ENCODE data around the gene BATF. TPM values are rescaled to one million over a fixed set of nuclear protein-coding genes. Genes with fewer than 3 reads are reported as not detected.

Gene BATF
- total RNA-seq, 1 donor from 2014 or later = 154 TPM

GRCh38 chr14:75559451-75560222, 37.4 kb downstream of the BATF start:
- Mint-ChIP-seq H3K27me3 (ENCODE audit: low read depth) (no peaks in the 10 kb centered on the region), H3K9me3 (no peaks in the 10 kb centered on the region), H3K4me3 (ENCODE audit: low read depth) (peak overlapping the region; percentile 17), H3K27ac (peak overlapping the region; percentile 99), H3K4me1 (ENCODE audit: low read depth) (peaks cover 60% of the 10 kb centered on the region), H3K36me3 (ENCODE audit: low read depth) (peaks cover 20% of the 10 kb centered on the region)
- DNase-seq (ENCODE audit: low spot score) = peak; percentile 28
- intact Hi-C loops (cut with micrococcal nuclease) = loop anchor here (5.0 to 10.0 kb wide), 2 partner anchors 312 to 425 kb away; no protein-coding TSS in a partner anchor

DNA sequence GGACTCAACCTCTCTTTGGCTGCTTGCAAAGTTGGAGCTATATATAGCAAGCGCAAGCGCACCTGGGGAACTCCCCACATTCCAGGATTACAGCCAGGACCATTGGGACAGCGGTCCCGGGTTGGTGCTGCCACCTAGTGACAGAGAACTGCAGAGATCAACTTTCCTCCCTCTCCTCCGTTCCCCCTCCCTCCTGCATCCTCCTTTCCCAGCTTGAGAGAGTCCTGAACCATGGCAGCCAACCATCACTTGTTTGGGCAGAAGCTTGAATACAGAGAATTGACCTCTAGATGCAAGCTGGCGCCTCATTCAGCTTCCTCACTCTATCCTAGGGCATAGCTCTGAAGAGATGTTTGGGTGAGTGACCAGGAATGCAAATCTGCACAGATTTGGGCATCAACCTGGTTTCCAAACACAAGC, 38.8 kb downstream of the BATF start:
- intact Hi-C loops (cut with micrococcal nuclease) = loop anchor here (5.0 to 10.0 kb wide), 2 partner anchors 314 to 426 kb away; no protein-coding TSS in a partner anchor
- no peak overlapping the region for H3K4me3 Mint-ChIP-seq (ENCODE audit: low read depth)
- no peak for DNase-seq (ENCODE audit: low spot score)
- peaks cover 13% of the 10 kb centered on the region for H3K36me3 Mint-ChIP-seq (ENCODE audit: low read depth)
- H3K4me1 Mint-ChIP-seq (ENCODE audit: low read depth) = peaks cover 63% of the 10 kb centered on the region
- H3K27me3 Mint-ChIP-seq (ENCODE audit: low read depth) = no peaks in the 10 kb centered on the region
- H3K27ac Mint-ChIP-seq = peak overlapping the region; percentile 89
- H3K9me3 Mint-ChIP-seq = no peaks in the 10 kb centered on the region

DNA sequence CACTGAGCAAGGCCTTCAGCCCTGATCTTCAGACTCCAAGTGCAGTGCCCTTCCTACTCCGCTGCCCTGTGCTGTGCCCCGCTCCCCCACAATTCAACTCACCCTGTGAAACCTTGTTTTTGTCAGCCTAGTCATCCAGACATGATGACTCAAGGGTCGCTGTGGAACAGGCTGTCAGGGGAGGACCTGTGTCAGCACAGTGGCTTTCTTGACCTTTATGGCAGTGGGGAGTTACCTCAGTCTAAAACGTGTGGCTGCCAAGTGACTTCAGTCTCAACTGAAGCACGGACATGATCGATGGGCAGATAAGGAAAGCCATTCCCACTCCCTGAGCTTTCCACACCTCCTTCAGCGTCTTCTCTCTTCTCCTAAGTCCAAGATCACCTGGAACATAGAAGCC, 39.8 kb downstream of the BATF start:
- Mint-ChIP-seq H3K27me3 (ENCODE audit: low read depth) (no peaks in the 10 kb centered on the region), H3K36me3 (ENCODE audit: low read depth) (peaks cover 7% of the 10 kb centered on the region), H3K27ac (peak overlapping the region; percentile 89), H3K4me1 (ENCODE audit: low read depth) (peaks cover 67% of the 10 kb centered on the region), H3K4me3 (ENCODE audit: low read depth) (peak overlapping the region; percentile 1), H3K9me3 (no peaks in the 10 kb centered on the region)
- intact Hi-C loops (cut with micrococcal nuclease) = loop anchor here (1.0 to 10.0 kb wide), 5 partner anchors 19 to 427 kb away; partner anchors contain the start of gene BATF
- DNase-seq (ENCODE audit: low spot score) = no peak

DNA sequence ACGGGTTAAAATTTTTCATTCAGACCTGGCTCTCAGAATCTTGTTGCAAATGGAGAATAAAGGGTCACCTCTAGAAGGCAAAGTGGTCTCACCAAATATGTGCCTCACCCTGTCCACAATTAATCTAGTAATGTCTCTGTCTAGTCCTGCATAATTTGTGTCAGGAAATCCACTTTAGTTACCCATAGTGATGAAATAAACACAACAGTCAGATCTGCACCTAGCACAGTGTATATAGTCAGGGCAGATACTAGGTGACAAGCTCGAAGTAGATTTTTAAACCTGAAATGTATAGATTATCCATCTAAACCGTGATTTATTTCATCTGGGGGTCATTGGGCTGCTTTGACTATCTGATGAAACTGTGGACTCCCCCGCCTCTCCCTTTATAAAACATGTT, 40.2 kb downstream of the BATF start:
- intact Hi-C loops (cut with micrococcal nuclease) = loop anchor here (1.0 to 10.0 kb wide), 5 partner anchors 19 to 428 kb away; partner anchors contain the start of gene BATF
- H3K36me3 Mint-ChIP-seq (ENCODE audit: low read depth) = peaks cover 7% of the 10 kb centered on the region
- H3K27me3 Mint-ChIP-seq (ENCODE audit: low read depth) = no peaks in the 10 kb centered on the region
- no peak overlapping the region for H3K4me3 Mint-ChIP-seq (ENCODE audit: low read depth)
- no peaks in the 10 kb centered on the region for H3K9me3 Mint-ChIP-seq
- DNase-seq (ENCODE audit: low spot score) = no peak
- H3K27ac Mint-ChIP-seq = peak overlapping the region; percentile 89
- H3K4me1 Mint-ChIP-seq (ENCODE audit: low read depth) = peaks cover 68% of the 10 kb centered on the region

GRCh38 chr14:75563931-75564330, 41.7 kb downstream of the BATF start:
- H3K27ac Mint-ChIP-seq = no peak overlapping the region
- peaks cover 72% of the 10 kb centered on the region for H3K4me1 Mint-ChIP-seq (ENCODE audit: low read depth)
- no peak for DNase-seq (ENCODE audit: low spot score)
- H3K27me3 Mint-ChIP-seq (ENCODE audit: low read depth) = no peaks in the 10 kb centered on the region
- H3K9me3 Mint-ChIP-seq = no peaks in the 10 kb centered on the region
- intact Hi-C loops (cut with micrococcal nuclease) = loop anchor here (5.0 to 10.0 kb wide), 2 partner anchors 317 to 429 kb away; no protein-coding TSS in a partner anchor
- H3K4me3 Mint-ChIP-seq (ENCODE audit: low read depth) = no peak overlapping the region
- peaks cover 7% of the 10 kb centered on the region for H3K36me3 Mint-ChIP-seq (ENCODE audit: low read depth)

DNA sequence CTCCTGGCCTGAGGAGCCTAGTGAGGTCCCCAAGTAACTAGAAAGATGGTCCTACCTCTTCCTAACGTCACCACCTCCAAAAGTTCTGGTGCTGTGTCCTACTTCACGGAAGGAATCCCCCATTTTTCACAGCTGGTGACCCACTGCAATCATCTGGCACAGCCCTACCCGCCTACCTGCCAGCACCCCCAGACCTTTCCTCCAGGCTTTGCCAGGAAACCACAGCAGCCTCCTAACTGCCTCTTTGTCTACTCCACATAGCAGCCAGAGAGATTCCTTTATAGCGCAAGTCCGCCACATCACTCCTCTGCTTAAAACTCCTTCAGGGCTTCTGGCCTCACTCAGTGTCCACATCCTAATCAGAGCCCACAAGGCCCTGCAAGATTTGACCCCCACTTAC, 42.8 kb downstream of the BATF start:
- Mint-ChIP-seq H3K9me3 (no peaks in the 10 kb centered on the region), H3K27me3 (ENCODE audit: low read depth) (no peaks in the 10 kb centered on the region), H3K4me1 (ENCODE audit: low read depth) (peaks cover 70% of the 10 kb centered on the region), H3K36me3 (ENCODE audit: low read depth) (no peaks in the 10 kb centered on the region), H3K27ac (peak overlapping the region; percentile 15), H3K4me3 (ENCODE audit: low read depth) (no peak overlapping the region)
- DNase-seq (ENCODE audit: low spot score) = no peak
- intact Hi-C loops (cut with micrococcal nuclease) = loop anchor here (5.0 to 10.0 kb wide), 3 partner anchors 138 to 430 kb away; partner anchors contain the start of gene JDP2

DNA sequence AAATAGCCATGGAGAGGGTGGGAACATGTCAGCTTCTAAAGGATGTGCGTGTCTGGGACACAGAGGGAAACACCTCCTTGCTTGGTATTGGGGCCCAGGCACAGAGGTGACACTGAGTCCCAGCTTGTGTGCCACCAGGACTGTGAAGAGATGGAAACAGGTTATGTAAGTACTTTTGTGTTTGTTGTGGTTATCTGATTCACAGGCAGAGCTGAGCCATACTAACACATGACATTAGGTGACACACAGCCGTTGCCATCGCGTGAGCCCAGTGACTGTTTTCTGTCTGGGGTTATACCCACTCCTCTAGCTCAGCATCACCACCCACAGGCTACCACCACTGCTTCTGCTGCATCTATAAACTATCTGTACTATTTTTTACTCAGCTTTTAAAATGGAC, 44.1 kb downstream of the BATF start:
- intact Hi-C loops (cut with micrococcal nuclease) = loop anchor here (1.0 to 10.0 kb wide), 5 partner anchors 24 to 432 kb away; partner anchors contain the start of gene JDP2
- H3K36me3 Mint-ChIP-seq (ENCODE audit: low read depth) = no peaks in the 10 kb centered on the region
- H3K4me1 Mint-ChIP-seq (ENCODE audit: low read depth) = peaks cover 65% of the 10 kb centered on the region
- H3K27ac Mint-ChIP-seq = peak overlapping the region; percentile 85
- H3K4me3 Mint-ChIP-seq (ENCODE audit: low read depth) = peak overlapping the region; percentile 47
- DNase-seq (ENCODE audit: low spot score) = peak; percentile 72
- no peaks in the 10 kb centered on the region for H3K9me3 Mint-ChIP-seq
- no peaks in the 10 kb centered on the region for H3K27me3 Mint-ChIP-seq (ENCODE audit: low read depth)

GRCh38 chr14:75566752-75567151, 44.5 kb downstream of the BATF start:
- peaks cover 62% of the 10 kb centered on the region for H3K4me1 Mint-ChIP-seq (ENCODE audit: low read depth)
- DNase-seq (ENCODE audit: low spot score) = no peak
- H3K9me3 Mint-ChIP-seq = no peaks in the 10 kb centered on the region
- H3K27ac Mint-ChIP-seq = peak overlapping the region; percentile 85
- peak overlapping the region; percentile 47 for H3K4me3 Mint-ChIP-seq (ENCODE audit: low read depth)
- no peaks in the 10 kb centered on the region for H3K36me3 Mint-ChIP-seq (ENCODE audit: low read depth)
- H3K27me3 Mint-ChIP-seq (ENCODE audit: low read depth) = no peaks in the 10 kb centered on the region
- intact Hi-C loops (cut with micrococcal nuclease) = loop anchor here (1.0 to 10.0 kb wide), 5 partner anchors 24 to 432 kb away; partner anchors contain the start of gene JDP2

DNA sequence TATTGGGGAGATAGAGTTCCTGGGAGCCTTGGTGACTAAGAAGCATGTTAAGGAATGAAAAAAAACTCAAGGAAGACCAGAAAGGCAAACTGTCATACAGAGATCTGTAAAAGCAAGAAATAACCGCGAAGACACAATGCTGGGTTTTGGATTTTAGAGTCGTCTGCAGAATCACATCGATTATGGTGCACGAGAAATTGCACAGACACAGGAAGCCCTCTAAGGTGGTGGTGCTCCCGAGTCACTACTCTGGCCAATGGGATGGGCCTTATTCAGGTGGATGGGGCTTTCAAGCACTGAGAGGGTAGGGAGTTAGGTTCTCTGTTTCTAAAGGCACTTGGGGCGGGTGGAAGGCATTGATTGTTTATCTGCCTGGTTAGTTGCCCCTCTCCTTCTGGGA, 45.9 kb downstream of the BATF start:
- Mint-ChIP-seq H3K36me3 (ENCODE audit: low read depth) (no peaks in the 10 kb centered on the region), H3K27ac (peak overlapping the region; percentile 59), H3K4me1 (ENCODE audit: low read depth) (peaks cover 56% of the 10 kb centered on the region), H3K9me3 (no peaks in the 10 kb centered on the region), H3K27me3 (ENCODE audit: low read depth) (no peaks in the 10 kb centered on the region), H3K4me3 (ENCODE audit: low read depth) (no peak overlapping the region)
- DNase-seq (ENCODE audit: low spot score) = no peak
- intact Hi-C loops (cut with micrococcal nuclease) = loop anchor here (5.0 to 10.0 kb wide), 3 partner anchors 141 to 433 kb away; partner anchors contain the start of gene JDP2

GRCh38 chr14:75568791-75569190, 46.5 kb downstream of the BATF start:
- intact Hi-C loops (cut with micrococcal nuclease) = loop anchor here (5.0 to 10.0 kb wide), 3 partner anchors 141 to 434 kb away; partner anchors contain the start of gene JDP2
- DNase-seq (ENCODE audit: low spot score) = no peak
- H3K4me3 Mint-ChIP-seq (ENCODE audit: low read depth) = no peak overlapping the region

GRCh38 chr14:75570797-75571196, 48.5 kb downstream of the BATF start:
- DNase-seq (ENCODE audit: low spot score) = no peak
- H3K36me3 Mint-ChIP-seq (ENCODE audit: low read depth) = no peaks in the 10 kb centered on the region
- peak overlapping the region; percentile 20 for H3K27ac Mint-ChIP-seq
- H3K27me3 Mint-ChIP-seq (ENCODE audit: low read depth) = no peaks in the 10 kb centered on the region
- peaks cover 46% of the 10 kb centered on the region for H3K4me1 Mint-ChIP-seq (ENCODE audit: low read depth)
- no peaks in the 10 kb centered on the region for H3K9me3 Mint-ChIP-seq
- intact Hi-C loops (cut with micrococcal nuclease) = no loop called here
- no peak overlapping the region for H3K4me3 Mint-ChIP-seq (ENCODE audit: low read depth)

More at GRCh38 chr14:75568791-75569190, 46.5 kb downstream of the BATF start:
- Mint-ChIP-seq H3K27ac (no peak overlapping the region), H3K36me3 (ENCODE audit: low read depth) (no peaks in the 10 kb centered on the region), H3K27me3 (ENCODE audit: low read depth) (no peaks in the 10 kb centered on the region), H3K9me3 (no peaks in the 10 kb centered on the region), H3K4me1 (ENCODE audit: low read depth) (peaks cover 56% of the 10 kb centered on the region)

DNA sequence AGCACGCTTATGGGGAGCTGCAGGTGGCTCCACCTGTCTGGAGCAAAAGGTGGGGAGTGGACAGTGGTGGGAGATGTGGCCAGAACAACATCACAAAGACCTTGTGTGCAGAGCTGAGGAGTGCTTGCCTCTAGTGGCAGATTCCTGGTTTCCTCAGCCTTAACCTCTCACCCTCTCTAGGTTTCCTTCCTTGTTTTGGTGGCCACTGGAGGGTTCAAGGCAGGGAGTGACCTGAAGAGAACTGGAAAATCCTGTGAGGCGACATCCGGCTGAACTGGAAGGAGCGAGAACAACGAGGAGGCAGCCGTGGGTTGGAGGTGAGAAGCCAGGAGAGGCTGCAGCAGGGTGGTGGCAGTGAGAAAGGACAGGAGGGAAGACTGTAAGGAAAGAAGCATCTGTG, 49.8 kb downstream of the BATF start:
- Mint-ChIP-seq H3K4me1 (ENCODE audit: low read depth) (peaks cover 34% of the 10 kb centered on the region), H3K4me3 (ENCODE audit: low read depth) (no peak overlapping the region), H3K27ac (no peak overlapping the region), H3K36me3 (ENCODE audit: low read depth) (no peaks in the 10 kb centered on the region), H3K27me3 (ENCODE audit: low read depth) (no peaks in the 10 kb centered on the region), H3K9me3 (no peaks in the 10 kb centered on the region)
- DNase-seq (ENCODE audit: low spot score) = no peak
- intact Hi-C loops (cut with micrococcal nuclease) = no loop called here

- intact Hi-C loops (cut with micrococcal nuclease) = loop anchor here (1.0 to 5.0 kb wide), 2 partner anchors 77 to 405 kb away; partner anchors contain the start of gene TGFB3
- DNase-seq (ENCODE audit: low spot score) = no peak
- Mint-ChIP-seq H3K9me3 (no peaks in the 10 kb centered on the region), H3K4me1 (ENCODE audit: low read depth) (peaks cover 19% of the 10 kb centered on the region), H3K27ac (no peak overlapping the region), H3K4me3 (ENCODE audit: low read depth) (peak overlapping the region; percentile 81), H3K36me3 (ENCODE audit: low read depth) (no peaks in the 10 kb centered on the region), H3K27me3 (ENCODE audit: low read depth) (peaks cover 3% of the 10 kb centered on the region)
Measured at GRCh38 chr14:75577090-75577489, 54.8 kb downstream of the BATF start.
